ENCODE measurements around the gene ARFGAP1.

The ARFGAP1 gene

DNA sequence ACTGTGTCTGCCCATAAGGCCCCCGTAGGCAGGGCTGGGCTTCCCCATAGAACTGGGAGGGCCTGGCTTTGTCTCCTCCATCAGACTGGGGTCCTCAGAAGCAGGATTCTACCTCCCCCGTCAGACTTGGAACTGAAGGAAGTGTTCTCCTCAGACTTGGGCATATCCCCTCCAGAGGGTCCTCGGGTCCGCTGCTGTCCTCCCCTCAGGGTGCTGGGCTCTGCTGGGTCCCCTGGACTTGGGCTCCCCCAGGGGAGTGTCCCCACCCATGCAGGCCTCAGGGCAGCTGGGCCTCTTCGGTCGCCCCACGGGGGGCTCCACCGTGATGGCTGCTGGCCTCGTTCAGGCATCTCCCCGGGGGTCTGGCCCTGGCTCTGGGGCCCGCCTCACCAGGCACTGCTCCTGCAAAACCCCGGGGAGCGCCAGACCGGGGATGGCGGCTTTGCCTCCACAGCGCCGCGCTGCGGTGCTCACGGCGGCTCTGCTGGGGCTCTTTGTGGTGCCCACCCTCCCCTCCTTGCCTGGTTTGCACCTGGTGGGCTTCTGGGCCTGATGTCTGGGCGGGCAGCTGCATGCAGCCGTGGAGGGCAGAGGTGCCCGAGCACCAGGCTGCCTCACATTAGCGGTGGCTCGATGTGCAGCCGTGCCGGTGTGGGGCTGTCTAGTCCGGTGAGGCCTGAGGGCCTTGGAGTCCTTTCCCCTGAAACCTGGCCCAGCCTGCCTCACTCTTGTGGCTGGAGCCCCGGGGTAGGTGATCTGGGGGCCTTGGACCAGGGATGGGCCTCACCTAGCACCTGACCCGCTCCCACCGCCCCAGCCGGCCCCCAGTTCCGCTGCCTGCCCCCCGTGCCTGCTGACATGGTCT, 34.3 kb downstream of the ARFGAP1 start:
- no peak overlapping the region for H3K4me3 ChIP-seq (ENCODE audit: insufficient read length, low read depth)
- H3K36me3 ChIP-seq (ENCODE audit: insufficient read depth, insufficient read length, low read length) = peaks cover 3% of the 10 kb centered on the region
- TF ChIP-seq ZNF274 (IDR thresholded peaks at IDR 0.05; ENCODE audit: low read depth, low read length) (no peak), SUZ12 (IDR thresholded peaks at IDR 0.05; ENCODE audit: extremely low read depth, insufficient read depth, insufficient read length) (no peak), YY1 (IDR thresholded peaks at IDR 0.05; ENCODE audit: insufficient read depth, insufficient read length) (no peak)
- no peak for DNase-seq (ENCODE audit: low read depth, low spot score)
- no peaks in the 10 kb centered on the region for H3K9me3 ChIP-seq (ENCODE audit: insufficient read depth, low read length)
- no peaks in the 10 kb centered on the region for H3K27me3 ChIP-seq (ENCODE audit: insufficient read depth, insufficient read length)
- H3K9ac ChIP-seq (ENCODE audit: insufficient read length, low read depth) = no peak overlapping the region
- peaks cover 11% of the 10 kb centered on the region for H3K4me1 ChIP-seq (ENCODE audit: insufficient read depth, insufficient read length)

GRCh38 chr20:63307538-63308217, 35.1 kb downstream of the ARFGAP1 start:
- Histone ChIP-seq H3K9ac (ENCODE audit: insufficient read length, low read depth) (no peak overlapping the region), H3K36me3 (ENCODE audit: insufficient read depth, insufficient read length, low read length) (peaks cover 3% of the 10 kb centered on the region), H3K4me3 (ENCODE audit: insufficient read length, low read depth) (no peak overlapping the region), H3K27me3 (ENCODE audit: insufficient read depth, insufficient read length) (no peaks in the 10 kb centered on the region), H3K9me3 (ENCODE audit: insufficient read depth, low read length) (no peaks in the 10 kb centered on the region), H3K4me1 (ENCODE audit: insufficient read depth, insufficient read length) (peaks cover 11% of the 10 kb centered on the region)
- no peak for DNase-seq (ENCODE audit: low read depth, low spot score)
- no peak for TF ChIP-seq ZNF274 (IDR thresholded peaks at IDR 0.05; ENCODE audit: low read depth, low read length)
- TF ChIP-seq YY1 (IDR thresholded peaks at IDR 0.05; ENCODE audit: insufficient read depth, insufficient read length) = no peak
- TF ChIP-seq SUZ12 (IDR thresholded peaks at IDR 0.05; ENCODE audit: extremely low read depth, insufficient read depth, insufficient read length) = no peak

GRCh38 chr20:63308218-63308911, 35.8 kb downstream of the ARFGAP1 start:
- no peak for DNase-seq (ENCODE audit: low read depth, low spot score)
- Histone ChIP-seq H3K27me3 (ENCODE audit: insufficient read depth, insufficient read length) (no peaks in the 10 kb centered on the region), H3K36me3 (ENCODE audit: insufficient read depth, insufficient read length, low read length) (peaks cover 3% of the 10 kb centered on the region), H3K9ac (ENCODE audit: insufficient read length, low read depth) (no peak overlapping the region), H3K9me3 (ENCODE audit: insufficient read depth, low read length) (no peaks in the 10 kb centered on the region), H3K4me1 (ENCODE audit: insufficient read depth, insufficient read length) (peaks cover 11% of the 10 kb centered on the region), H3K4me3 (ENCODE audit: insufficient read length, low read depth) (no peak overlapping the region)
- no peak for TF ChIP-seq ZNF274 (IDR thresholded peaks at IDR 0.05; ENCODE audit: low read depth, low read length)
- TF ChIP-seq SUZ12 (IDR thresholded peaks at IDR 0.05; ENCODE audit: extremely low read depth, insufficient read depth, insufficient read length) = no peak
- no peak for TF ChIP-seq YY1 (IDR thresholded peaks at IDR 0.05; ENCODE audit: insufficient read depth, insufficient read length)

- TF ChIP-seq YY1 (IDR thresholded peaks at IDR 0.05; ENCODE audit: insufficient read depth, insufficient read length) (no peak), SUZ12 (IDR thresholded peaks at IDR 0.05; ENCODE audit: extremely low read depth, insufficient read depth, insufficient read length) (no peak)
- Histone ChIP-seq H3K27me3 (ENCODE audit: insufficient read depth, insufficient read length) (no peaks in the 10 kb centered on the region), H3K36me3 (ENCODE audit: insufficient read depth, insufficient read length, low read length) (peaks cover 8% of the 10 kb centered on the region), H3K9me3 (ENCODE audit: insufficient read depth, low read length) (no peaks in the 10 kb centered on the region), H3K9ac (ENCODE audit: insufficient read length, low read depth) (no peak overlapping the region), H3K4me1 (ENCODE audit: insufficient read depth, insufficient read length) (peaks cover 11% of the 10 kb centered on the region), H3K4me3 (ENCODE audit: insufficient read length, low read depth) (no peak overlapping the region)
- DNase-seq (ENCODE audit: low read depth, low spot score) = peak; percentile 20
These were observed 36.9 kb downstream of the ARFGAP1 start for GRCh38 chr20:63309261-63310071.

DNA sequence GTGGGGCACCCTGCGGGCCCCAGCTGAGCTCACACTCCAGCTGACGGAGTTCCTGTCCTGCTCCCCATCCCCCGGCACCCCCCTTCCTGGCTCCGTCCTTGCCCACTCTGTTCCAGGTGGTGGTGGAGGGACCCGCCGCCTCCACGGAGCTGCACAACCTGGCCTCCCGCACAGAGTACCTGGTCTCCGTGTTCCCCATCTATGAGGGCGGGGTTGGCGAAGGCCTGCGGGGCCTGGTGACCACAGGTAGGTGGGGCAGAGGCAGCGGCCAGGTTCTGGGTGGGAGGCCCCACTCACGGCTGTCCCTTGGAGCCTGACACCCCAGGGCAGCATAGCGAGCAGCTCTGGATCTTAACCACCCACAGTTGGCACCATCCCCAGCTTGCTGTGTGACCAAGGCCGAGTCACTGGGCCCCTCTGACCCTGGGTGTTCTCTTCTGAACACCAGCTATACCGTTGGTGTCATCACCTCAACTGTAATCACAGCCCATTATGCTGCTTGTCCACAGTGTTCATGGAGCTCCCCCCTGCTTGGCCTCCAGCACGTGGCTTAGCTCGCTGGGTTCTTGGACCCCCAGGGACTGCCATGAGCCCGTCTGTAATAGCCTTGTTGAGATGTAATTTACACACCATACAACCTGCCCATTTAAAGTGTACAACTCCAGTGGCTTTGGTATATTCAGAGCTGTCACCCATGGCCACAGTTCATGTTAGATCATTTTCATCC, 37.8 kb downstream of the ARFGAP1 start:
- H3K4me1 ChIP-seq (ENCODE audit: insufficient read depth, insufficient read length) = peaks cover 15% of the 10 kb centered on the region
- H3K4me3 ChIP-seq (ENCODE audit: insufficient read length, low read depth) = no peak overlapping the region
- peaks cover 10% of the 10 kb centered on the region for H3K36me3 ChIP-seq (ENCODE audit: insufficient read depth, insufficient read length, low read length)
- H3K9me3 ChIP-seq (ENCODE audit: insufficient read depth, low read length) = no peaks in the 10 kb centered on the region
- no peak for TF ChIP-seq SUZ12 (IDR thresholded peaks at IDR 0.05; ENCODE audit: extremely low read depth, insufficient read depth, insufficient read length)
- no peak for TF ChIP-seq YY1 (IDR thresholded peaks at IDR 0.05; ENCODE audit: insufficient read depth, insufficient read length)
- TF ChIP-seq ZNF274 (IDR thresholded peaks at IDR 0.05; ENCODE audit: low read depth, low read length) = no peak
- H3K27me3 ChIP-seq (ENCODE audit: insufficient read depth, insufficient read length) = no peaks in the 10 kb centered on the region
- peak overlapping the region; percentile 25 for H3K9ac ChIP-seq (ENCODE audit: insufficient read length, low read depth)
- no peak for DNase-seq (ENCODE audit: low read depth, low spot score)

GRCh38 chr20:63311186-63311832, 38.7 kb downstream of the ARFGAP1 start:
- no peaks in the 10 kb centered on the region for H3K27me3 ChIP-seq (ENCODE audit: insufficient read depth, insufficient read length)
- no peaks in the 10 kb centered on the region for H3K9me3 ChIP-seq (ENCODE audit: insufficient read depth, low read length)
- H3K36me3 ChIP-seq (ENCODE audit: insufficient read depth, insufficient read length, low read length) = peaks cover 10% of the 10 kb centered on the region
- DNase-seq (ENCODE audit: low read depth, low spot score) = no peak
- no peak for TF ChIP-seq YY1 (IDR thresholded peaks at IDR 0.05; ENCODE audit: insufficient read depth, insufficient read length)
- no peak for TF ChIP-seq SUZ12 (IDR thresholded peaks at IDR 0.05; ENCODE audit: extremely low read depth, insufficient read depth, insufficient read length)
- no peak for TF ChIP-seq ZNF274 (IDR thresholded peaks at IDR 0.05; ENCODE audit: low read depth, low read length)
- no peak overlapping the region for H3K4me3 ChIP-seq (ENCODE audit: insufficient read length, low read depth)
- H3K4me1 ChIP-seq (ENCODE audit: insufficient read depth, insufficient read length) = peaks cover 19% of the 10 kb centered on the region
- H3K9ac ChIP-seq (ENCODE audit: insufficient read length, low read depth) = no peak overlapping the region

Measured in NT2/D1 (cell line).